GM19035 (cell line): ENCODE results near the gene ABCA4.
"Not testable (repeated sequence)": the region's sequence is repeated elsewhere in the genome, so short reads cannot be mapped to it uniquely, and the experiment has no call there.

Source experiments
- ATAC-seq: cut with Tn5 transposase; IDR thresholded peaks from one replicate; pipeline ENCODE4 v1.9.1; 2021; ENCODE audit not compliant: unreplicated experiment

ABCA4 gene

GRCh38 chr1:94011709-94012595 is 109.0 kb downstream of the ABCA4 start:
- no peak for ATAC-seq

GRCh38 chr1:94011129-94011528 is 109.8 kb downstream of the ABCA4 start:
- no peak for ATAC-seq

GRCh38 chr1:94009304-94009703 is 111.6 kb downstream of the ABCA4 start:
- no peak for ATAC-seq

- ATAC-seq = no peak
Observed at GRCh38 chr1:94006604-94007003, 114.3 kb downstream of the ABCA4 start.

- no peak for ATAC-seq
Observed at GRCh38 chr1:94004924-94005323, 116.0 kb downstream of the ABCA4 start.

- no peak for ATAC-seq
Observed at GRCh38 chr1:94002046-94002787, 118.7 kb downstream of the ABCA4 start.

GRCh38 chr1:94001397-94002045 is 119.4 kb downstream of the ABCA4 start:
- no peak for ATAC-seq

- ATAC-seq = no peak
Observed at GRCh38 chr1:94000510-94001282, 120.3 kb downstream of the ABCA4 start.

GRCh38 chr1:93999840-94000415 is 121.0 kb downstream of the ABCA4 start:
- ATAC-seq = no peak

GRCh38 chr1:93998532-93998931 is 122.4 kb downstream of the ABCA4 start:
- ATAC-seq = not testable (repeated sequence)

GRCh38 chr1:93997756-93998155 is 123.2 kb downstream of the ABCA4 start:
- ATAC-seq = no peak

- ATAC-seq = no peak
Observed at GRCh38 chr1:93995837-93996536, 125.0 kb downstream of the ABCA4 start.

- ATAC-seq = no peak
Observed at GRCh38 chr1:93993731-93994130, 127.2 kb downstream of the ABCA4 start.

GRCh38 chr1:93992954-93993353 is 128.0 kb downstream of the ABCA4 start:
- no peak for ATAC-seq

GRCh38 chr1:93992190-93992589 is 128.8 kb downstream of the ABCA4 start:
- no peak for ATAC-seq

GRCh38 chr1:93991271-93991670 is 129.7 kb downstream of the ABCA4 start:
- no peak for ATAC-seq

GRCh38 chr1:93990477-93990876 is 130.5 kb downstream of the ABCA4 start:
- ATAC-seq = not testable (repeated sequence)

- ATAC-seq = no peak
Observed at GRCh38 chr1:93990010-93990409, 130.9 kb downstream of the ABCA4 start.

GRCh38 chr1:93989601-93990000 is 131.3 kb downstream of the ABCA4 start:
- no peak for ATAC-seq
